SK-N-SH treated with all-trans-retinoic acid at 6 μM for 48 hours (cell line): ENCODE measurements around the gene PECR.
"Not testable (repeated sequence)": the region's sequence is repeated elsewhere in the genome, so short reads cannot be mapped to it uniquely, and the experiment has no call there.

Experiments
- ATAC-seq: fragments of 200-7000 bp; cut with Tn5 transposase; 3 replicates; pipeline ENCODE4 v1.9.1; 2020; ENCODE audit warnings: mild to moderate bottlenecking, moderate library complexity
- ARNTL ChIP-seq: fragments of 450-650 bp; formaldehyde crosslinking; IDR thresholded peaks from 2 replicates; pipeline ENCODE4 v1.5.0; 2020; ENCODE audit warnings: low read depth, mild to moderate bottlenecking, moderate library complexity, borderline replicate concordance
- BACH2 ChIP-seq: fragments of 250-450 bp; sonication (Bioruptor Pico); IDR thresholded peaks from 2 replicates; pipeline ENCODE4 v1.9.0; 2021; ENCODE audit warnings: mild to moderate bottlenecking, borderline replicate concordance
- CSDC2 ChIP-seq: fragments of 250-450 bp; sonication (Bioruptor Pico); IDR thresholded peaks from 2 replicates; pipeline ENCODE4 v1.5.0; 2020; ENCODE audit warnings: mild to moderate bottlenecking, moderate library complexity
- ESRRG ChIP-seq: fragments of 250-450 bp; sonication (Bioruptor Pico); IDR thresholded peaks from 2 replicates; pipeline ENCODE4 v1.6.1; 2021; ENCODE audit warnings: mild to moderate bottlenecking
- GLIS3 ChIP-seq: fragments of 250-450 bp; sonication (Bioruptor Pico); IDR thresholded peaks from 2 replicates; pipeline ENCODE4 v1.5.0; 2020; ENCODE audit warnings: mild to moderate bottlenecking, moderate library complexity
- ISL1 ChIP-seq: fragments of 250-450 bp; sonication (Bioruptor Pico); IDR thresholded peaks from 2 replicates; pipeline ENCODE4 v2.1.2; 2022; ENCODE audit warnings: mild to moderate bottlenecking, moderate library complexity
- PATZ1 ChIP-seq: fragments of 250-450 bp; sonication (Bioruptor Pico); IDR thresholded peaks from 2 replicates; pipeline ENCODE4 v1.8.0; 2020; ENCODE audit warnings: mild to moderate bottlenecking, moderate library complexity, borderline replicate concordance
- POU6F1 ChIP-seq: fragments of 250-450 bp; sonication (Bioruptor Pico); IDR thresholded peaks from 2 replicates; pipeline ENCODE4 v1.8.0; 2021; ENCODE audit warnings: low read depth, mild to moderate bottlenecking, moderate library complexity, borderline replicate concordance
- PPARA ChIP-seq: fragments of 250-450 bp; sonication (Bioruptor Pico); IDR thresholded peaks from 2 replicates; pipeline ENCODE4 v1.5.0; 2020; ENCODE audit warnings: mild to moderate bottlenecking, borderline replicate concordance
- RARB ChIP-seq: fragments of 250-450 bp; sonication (Bioruptor Pico); IDR thresholded peaks from 2 replicates; pipeline ENCODE4 v1.8.0; 2021; ENCODE audit warnings: mild to moderate bottlenecking, moderate library complexity
- SNAI2 ChIP-seq: fragments of 250-450 bp; sonication (Bioruptor Pico); IDR thresholded peaks from 2 replicates; pipeline ENCODE4 v1.5.0; 2020; ENCODE audit warnings: mild to moderate bottlenecking, moderate library complexity
- TCF4 ChIP-seq: fragments of 250-450 bp; sonication (Bioruptor Pico); IDR thresholded peaks from 2 replicates; pipeline ENCODE4 v1.8.0; 2021; ENCODE audit warnings: mild to moderate bottlenecking, moderate library complexity, borderline replicate concordance
- TOX ChIP-seq: fragments of 250-450 bp; sonication (Bioruptor Pico); IDR thresholded peaks from 2 replicates; pipeline ENCODE4 v1.8.0; 2021; ENCODE audit warnings: mild to moderate bottlenecking, moderate library complexity, borderline replicate concordance
- ZFP3 ChIP-seq: fragments of 250-450 bp; sonication (Bioruptor Pico); IDR thresholded peaks from 2 replicates; pipeline ENCODE4 v1.5.0; 2020; ENCODE audit warnings: mild to moderate bottlenecking, moderate library complexity
- ZFP30 ChIP-seq: fragments of 450-650 bp; formaldehyde crosslinking; IDR thresholded peaks from 2 replicates; pipeline ENCODE4 v1.5.0; 2022; ENCODE audit warnings: mild to moderate bottlenecking, moderate library complexity
- ZNF565 ChIP-seq: fragments of 450-650 bp; formaldehyde crosslinking; conservative IDR thresholded peaks from 2 replicates; pipeline ENCODE4 v1.5.0; 2020; ENCODE audit warnings: low read depth, mild to moderate bottlenecking, moderate library complexity
- ZNF70 ChIP-seq: fragments of 450-650 bp; formaldehyde crosslinking; IDR thresholded peaks from 2 replicates; pipeline ENCODE4 v1.5.0; 2020; ENCODE audit warnings: mild to moderate bottlenecking, moderate library complexity
- ZNF8 ChIP-seq: fragments of 450-650 bp; formaldehyde crosslinking; IDR thresholded peaks from 2 replicates; pipeline ENCODE4 v1.5.0; 2020; ENCODE audit warnings: mild to moderate bottlenecking, moderate library complexity
- TF ChIP-seq, protein P1 (sequence below): fragments of 250-450 bp; sonication (Bioruptor Pico); IDR thresholded peaks from 2 replicates; pipeline ENCODE4 v1.5.0; 2020; ENCODE audit warnings: mild to moderate bottlenecking, moderate library complexity

The PECR gene

GRCh38 chr2:216081012-216081411, 597 bp downstream of the PECR start (continued):
- TF ChIP-seq PATZ1 (no peak), PPARA (CRISPR knock-in tag) (no peak), ARNTL (CRISPR knock-in tag) (no peak), ISL1 (CRISPR knock-in tag) (no peak)
- TF ChIP-seq, protein P1, sequence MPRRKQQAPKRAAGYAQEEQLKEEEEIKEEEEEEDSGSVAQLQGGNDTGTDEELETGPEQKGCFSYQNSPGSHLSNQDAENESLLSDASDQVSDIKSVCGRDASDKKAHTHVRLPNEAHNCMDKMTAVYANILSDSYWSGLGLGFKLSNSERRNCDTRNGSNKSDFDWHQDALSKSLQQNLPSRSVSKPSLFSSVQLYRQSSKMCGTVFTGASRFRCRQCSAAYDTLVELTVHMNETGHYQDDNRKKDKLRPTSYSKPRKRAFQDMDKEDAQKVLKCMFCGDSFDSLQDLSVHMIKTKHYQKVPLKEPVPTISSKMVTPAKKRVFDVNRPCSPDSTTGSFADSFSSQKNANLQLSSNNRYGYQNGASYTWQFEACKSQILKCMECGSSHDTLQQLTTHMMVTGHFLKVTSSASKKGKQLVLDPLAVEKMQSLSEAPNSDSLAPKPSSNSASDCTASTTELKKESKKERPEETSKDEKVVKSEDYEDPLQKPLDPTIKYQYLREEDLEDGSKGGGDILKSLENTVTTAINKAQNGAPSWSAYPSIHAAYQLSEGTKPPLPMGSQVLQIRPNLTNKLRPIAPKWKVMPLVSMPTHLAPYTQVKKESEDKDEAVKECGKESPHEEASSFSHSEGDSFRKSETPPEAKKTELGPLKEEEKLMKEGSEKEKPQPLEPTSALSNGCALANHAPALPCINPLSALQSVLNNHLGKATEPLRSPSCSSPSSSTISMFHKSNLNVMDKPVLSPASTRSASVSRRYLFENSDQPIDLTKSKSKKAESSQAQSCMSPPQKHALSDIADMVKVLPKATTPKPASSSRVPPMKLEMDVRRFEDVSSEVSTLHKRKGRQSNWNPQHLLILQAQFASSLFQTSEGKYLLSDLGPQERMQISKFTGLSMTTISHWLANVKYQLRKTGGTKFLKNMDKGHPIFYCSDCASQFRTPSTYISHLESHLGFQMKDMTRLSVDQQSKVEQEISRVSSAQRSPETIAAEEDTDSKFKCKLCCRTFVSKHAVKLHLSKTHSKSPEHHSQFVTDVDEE, result no peak

- not testable (repeated sequence) for ATAC-seq
These were observed 1.6 kb downstream of the PECR start for GRCh38 chr2:216080048-216080447.

DNA sequence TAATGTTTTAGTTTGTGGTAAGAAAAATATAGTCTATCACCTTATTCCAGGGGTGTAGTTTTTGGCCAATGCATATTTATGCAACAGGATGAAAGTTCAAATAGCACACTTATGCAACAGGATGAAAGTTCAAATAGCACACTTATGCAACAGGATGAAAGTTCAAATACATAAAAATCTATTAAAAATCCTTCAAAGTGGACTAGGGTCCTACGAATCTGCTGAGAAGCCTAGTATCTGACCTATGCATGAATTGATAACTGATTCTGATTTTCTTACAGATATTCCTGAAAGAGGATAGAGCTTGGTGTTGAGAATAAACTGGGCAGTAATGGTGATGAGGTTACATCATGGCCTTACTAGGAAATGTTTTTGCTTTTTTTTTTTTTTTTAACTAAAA, 2.8 kb downstream of the PECR start:
- TF ChIP-seq ESRRG (no peak), TOX (no peak)
- no peak for ATAC-seq

DNA sequence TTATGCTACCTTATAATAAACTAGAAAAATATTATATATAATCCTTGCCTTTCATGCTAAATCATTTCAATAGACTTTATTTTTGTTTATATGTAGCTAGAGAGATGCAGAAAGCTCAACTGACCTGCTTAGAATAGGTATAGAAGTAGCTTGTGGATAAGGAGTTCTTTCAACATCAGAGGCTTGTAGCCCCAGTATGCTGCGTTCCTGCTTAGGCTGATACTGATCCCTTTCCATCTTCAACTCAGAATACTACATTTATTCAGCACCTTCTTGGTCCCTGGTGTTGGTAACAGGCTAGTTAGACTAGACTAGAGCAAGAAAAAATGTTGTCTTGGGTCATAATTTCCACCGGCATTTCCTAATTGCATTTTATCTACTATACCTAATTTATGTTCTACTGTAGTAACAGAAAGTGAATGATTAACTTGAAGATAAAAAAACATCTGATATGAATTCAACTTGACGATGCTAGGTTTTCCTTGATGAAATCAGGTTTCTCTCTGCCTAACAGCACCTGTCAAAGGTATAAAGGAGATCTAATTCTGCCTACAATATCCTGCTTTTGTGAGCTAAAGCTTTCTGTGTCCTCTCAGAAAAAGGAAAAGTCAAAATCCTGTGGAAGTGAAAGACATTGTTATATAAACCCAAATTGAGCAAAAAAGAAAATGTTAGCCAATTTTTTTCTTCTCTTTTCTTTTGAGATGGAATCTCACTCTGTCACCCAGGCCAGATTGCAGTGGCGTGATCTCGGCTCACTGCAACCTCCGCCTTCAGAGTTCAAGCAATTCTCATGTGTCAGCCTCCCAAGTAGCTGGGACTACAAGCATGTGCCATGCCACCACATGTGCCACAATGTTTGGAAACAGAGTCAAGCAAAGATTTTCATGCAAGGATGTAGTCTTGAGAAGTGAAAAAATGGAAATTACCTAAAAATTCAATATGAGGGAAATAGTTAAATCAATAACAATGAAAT, 5.8 kb downstream of the PECR start:
- TF ChIP-seq ZNF565 (no peak), TCF4 (CRISPR knock-in tag) (no peak), POU6F1 (CRISPR knock-in tag) (no peak), ARNTL (CRISPR knock-in tag) (no peak), ZNF70 (CRISPR knock-in tag) (no peak), PPARA (CRISPR knock-in tag) (no peak), ZNF8 (CRISPR knock-in tag) (no peak), SNAI2 (CRISPR knock-in tag) (no peak), ZFP30 (CRISPR knock-in tag) (no peak), BACH2 (CRISPR knock-in tag) (no peak), GLIS3 (CRISPR knock-in tag) (no peak)
- no peak for ATAC-seq

GRCh38 chr2:216074794-216075193, 6.8 kb downstream of the PECR start:
- ATAC-seq, result no peak
- no peak for TF ChIP-seq ZFP3
- no peak for TF ChIP-seq RARB (CRISPR knock-in tag)
- no peak for TF ChIP-seq ARNTL (CRISPR knock-in tag)
- no peak for TF ChIP-seq PPARA (CRISPR knock-in tag)
- TF ChIP-seq PATZ1, result no peak
- TF ChIP-seq ESRRG, result no peak
- TF ChIP-seq CSDC2 (CRISPR knock-in tag), result no peak
